ENCODE data around the gene ESAM.

ESAM gene

DNA sequence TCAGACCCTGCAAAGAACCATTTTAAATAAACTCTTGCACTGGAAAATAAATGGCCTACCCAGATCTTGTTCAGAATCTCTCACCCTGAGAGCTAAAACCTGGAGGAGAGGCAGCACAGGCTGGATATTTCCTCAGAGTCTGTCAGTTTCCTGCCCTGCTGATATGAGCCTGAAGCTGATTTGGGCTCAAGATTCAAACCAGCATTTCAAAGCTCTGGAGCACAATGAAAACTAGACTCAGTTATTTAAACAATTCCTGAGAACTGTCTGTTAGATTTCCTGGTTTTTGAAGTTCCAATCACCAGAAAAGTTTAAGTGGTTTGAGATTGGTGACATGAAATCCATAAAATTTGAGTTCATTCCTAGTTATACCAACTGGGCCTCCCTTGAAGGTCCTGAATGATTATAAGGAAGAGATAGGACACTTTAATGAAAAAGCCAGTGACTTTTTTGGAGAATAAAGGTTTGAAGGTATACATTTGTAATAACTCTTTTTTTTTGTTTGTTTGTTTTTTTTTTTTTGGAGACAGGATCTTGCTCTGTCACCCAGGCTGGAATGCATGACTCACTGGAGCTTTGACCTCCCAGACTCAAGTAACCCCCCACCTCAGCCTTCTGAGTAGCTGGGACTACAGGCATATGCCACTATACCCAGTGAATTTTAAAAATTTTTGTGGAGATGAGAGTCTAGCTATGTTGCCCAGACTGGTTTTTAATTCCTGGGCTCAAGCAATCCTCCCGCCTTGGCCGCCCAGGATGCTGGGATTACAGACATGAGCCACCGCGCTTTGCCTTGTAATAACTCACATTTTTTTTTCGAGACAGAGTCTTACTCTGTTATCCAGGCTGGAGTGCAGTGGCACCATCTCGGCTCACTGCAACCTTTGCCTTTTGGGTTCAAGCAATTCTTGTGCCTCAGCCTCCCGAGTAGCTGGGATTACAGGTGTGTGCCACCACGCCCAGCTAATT, 8.0 kb upstream of the ESAM start:
- no peak for DNase-seq

DNA sequence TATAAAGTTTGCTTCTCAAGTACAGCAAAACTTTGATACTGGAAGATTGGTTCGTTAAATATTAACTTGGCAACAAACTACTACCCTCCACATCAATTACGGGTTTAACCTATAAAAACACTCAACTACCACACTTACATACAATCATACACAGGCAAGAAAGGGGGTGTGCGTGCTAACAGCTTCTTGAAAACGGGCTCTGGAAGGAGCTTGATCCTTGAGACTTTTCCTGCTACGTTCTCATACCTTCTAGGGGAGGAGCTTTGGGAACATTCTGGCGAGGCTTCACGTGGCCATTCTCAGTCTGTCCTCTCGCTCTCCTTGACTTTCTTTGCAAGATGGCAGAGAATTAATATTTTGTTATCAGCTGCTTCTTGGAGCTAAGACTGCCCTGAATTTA, 6.8 kb upstream of the ESAM start:
- no peak for DNase-seq

DNA sequence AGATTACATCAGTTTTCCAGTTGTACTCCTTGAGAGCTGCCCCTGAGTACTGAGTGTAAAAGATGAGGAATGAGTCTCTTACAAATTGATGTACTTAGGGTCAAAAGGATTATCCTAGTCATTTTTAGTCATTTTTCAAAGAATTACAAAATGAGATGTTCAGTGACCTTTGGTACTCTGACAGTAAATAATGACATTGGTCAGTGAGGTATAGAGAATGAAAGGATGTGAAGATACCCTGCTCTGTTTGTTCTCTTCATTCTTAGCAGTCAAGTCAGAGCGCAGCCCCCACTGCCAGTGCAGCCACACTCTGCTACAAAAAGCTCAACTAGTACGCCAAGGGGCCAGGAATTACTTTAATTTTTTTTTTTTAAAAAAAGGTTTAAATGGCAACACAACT, 4.1 kb upstream of the ESAM start:
- no peak for DNase-seq

DNA sequence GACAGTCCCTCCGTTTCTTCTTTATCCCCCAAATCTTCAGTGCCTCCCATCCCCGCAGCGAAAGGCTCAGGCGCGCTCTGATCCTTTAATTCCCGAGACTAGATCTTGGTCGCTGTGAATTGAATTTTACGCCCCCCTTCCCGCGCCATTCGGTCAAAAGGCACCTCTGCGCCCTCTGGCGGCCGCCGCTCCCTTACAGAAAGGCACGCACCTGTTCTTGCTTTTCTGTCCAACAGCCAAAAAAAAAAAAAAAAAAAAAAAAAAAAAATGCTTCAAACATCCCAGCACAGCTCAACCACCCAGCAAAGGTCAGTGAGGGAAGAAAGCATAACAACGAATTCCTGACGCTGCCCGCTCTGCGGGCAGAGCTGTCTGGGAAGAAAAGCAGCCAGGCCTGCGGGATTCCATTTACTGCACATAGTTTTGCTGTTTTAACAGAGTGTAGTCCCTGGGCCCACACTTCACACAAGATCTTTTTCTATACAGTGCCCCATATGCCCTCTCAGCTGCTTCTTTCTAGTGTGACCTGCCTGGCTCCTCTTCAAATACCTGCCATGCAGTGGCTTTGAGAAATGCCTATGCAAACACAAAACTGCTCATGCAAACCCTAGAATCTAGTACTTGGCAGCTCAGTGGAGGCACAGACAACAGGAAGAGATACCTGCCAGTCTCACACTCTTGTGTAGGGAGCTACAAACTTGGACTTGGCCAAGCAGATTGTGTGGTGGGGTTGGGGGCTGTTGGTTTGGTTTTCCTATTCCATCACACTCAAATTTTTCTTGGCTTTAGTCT, 1.3 kb upstream of the ESAM start:
- DNase-seq = peak in 1 of 2 experiments; percentile 33

DNA sequence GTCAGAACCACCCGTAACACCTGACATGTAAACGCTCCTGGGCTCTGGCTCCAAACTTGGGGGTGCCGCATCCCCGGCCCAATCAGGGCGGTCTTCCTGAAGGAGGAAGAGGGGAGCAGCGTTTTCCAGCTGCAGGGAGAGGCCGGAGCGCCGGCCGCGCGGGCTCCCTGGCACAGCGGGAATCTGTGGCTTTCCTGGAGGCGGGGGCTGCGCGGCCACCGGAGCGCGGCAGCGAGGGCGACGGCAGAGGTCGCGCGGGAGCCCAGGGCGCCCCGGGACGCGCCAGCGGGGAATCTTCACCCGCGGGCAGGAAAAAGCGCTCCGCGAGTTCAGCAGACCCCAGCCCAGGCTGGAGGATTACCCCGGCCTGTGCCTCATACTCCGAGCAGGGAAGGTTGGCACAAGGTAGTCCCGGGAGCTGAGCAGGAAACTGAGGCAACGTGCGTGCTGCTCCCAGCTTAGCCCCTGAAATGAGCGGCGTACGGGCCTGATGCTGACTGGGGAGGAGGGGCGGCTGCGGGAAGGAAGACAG, 600 bp upstream of the ESAM start:
- no peak for DNase-seq

DNA sequence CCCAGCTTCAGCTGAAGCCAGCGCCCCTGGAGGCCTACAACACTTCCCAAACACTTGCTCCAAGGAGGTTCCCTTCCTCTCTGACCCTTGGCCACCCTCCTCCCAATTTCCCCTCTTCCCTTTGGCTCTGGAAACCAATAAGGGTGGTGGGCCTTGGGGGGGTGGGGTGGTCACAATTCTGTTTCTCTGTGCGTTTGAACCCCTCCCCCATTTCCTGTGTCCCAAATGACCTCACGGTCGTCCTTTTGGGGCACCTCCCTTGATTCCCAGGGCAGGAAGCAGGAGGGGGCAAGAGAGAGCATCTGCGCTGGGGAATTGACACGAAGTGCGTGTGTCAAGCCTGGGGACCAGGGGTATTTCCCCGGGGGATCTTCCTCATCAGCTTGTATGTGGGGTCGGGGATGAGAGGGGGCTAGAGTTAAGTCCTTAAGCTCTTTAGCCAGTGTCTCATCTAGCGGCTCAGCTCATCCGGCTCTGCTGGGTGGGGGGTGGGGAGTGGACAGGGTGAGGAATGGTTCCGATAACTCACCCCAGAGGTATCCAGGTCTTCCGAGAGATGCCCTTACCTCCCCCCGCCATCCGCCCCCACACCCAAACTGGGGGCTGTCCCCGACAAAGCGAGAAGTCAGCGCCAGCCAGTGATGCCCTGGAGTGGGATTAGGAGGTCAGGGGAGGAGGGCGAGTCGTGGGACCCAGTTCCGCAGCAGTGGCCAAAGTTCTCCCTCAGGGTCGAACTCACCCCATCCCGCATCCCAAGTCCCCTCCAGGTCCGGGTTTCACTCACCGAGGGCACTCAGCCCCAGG, 587 bp downstream of the ESAM start:
- DNase-seq = no peak

DNA sequence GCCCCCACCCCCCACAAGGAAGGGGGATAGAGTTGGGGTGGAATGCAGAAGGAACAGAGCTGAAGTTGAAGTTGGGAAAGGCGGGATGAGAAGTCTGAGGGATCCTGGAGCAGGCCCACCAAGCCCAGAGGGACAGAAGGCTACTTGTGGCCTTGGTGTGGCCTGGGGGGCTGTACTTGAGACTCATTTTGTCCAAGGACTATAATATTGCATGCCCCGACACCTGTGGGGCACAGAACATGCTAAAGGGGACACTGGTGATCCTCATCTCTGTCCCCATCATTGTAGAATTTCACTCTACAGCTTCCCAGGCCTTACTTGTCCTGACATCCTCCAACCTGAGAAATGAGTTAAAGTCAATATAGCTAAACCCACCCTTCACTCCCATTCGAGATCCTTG, 1.3 kb downstream of the ESAM start:
- no peak for DNase-seq

DNA sequence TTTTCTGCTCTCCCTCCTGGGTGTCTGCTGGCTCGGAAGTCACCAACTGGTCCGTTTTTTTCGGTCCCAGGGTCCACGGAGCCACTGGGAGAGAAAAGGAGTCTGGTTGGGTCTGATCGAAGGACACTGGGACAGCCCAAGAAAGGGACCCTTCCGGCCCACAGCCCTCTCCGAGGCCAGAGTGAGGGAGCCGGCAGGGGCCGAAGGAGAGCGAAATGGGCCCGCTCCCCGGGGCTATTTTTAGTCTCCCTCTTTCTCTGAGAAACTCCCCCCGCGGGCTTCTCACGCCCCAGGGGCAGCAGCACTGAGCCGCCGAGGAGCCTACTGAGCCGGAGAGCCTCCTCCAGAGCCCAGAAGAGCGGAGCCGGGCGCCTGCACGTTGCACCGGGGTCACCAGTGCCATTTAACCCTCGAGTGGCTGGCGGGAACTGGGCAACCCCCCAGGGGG, 1.9 kb downstream of the ESAM start:
- no peak for DNase-seq

DNA sequence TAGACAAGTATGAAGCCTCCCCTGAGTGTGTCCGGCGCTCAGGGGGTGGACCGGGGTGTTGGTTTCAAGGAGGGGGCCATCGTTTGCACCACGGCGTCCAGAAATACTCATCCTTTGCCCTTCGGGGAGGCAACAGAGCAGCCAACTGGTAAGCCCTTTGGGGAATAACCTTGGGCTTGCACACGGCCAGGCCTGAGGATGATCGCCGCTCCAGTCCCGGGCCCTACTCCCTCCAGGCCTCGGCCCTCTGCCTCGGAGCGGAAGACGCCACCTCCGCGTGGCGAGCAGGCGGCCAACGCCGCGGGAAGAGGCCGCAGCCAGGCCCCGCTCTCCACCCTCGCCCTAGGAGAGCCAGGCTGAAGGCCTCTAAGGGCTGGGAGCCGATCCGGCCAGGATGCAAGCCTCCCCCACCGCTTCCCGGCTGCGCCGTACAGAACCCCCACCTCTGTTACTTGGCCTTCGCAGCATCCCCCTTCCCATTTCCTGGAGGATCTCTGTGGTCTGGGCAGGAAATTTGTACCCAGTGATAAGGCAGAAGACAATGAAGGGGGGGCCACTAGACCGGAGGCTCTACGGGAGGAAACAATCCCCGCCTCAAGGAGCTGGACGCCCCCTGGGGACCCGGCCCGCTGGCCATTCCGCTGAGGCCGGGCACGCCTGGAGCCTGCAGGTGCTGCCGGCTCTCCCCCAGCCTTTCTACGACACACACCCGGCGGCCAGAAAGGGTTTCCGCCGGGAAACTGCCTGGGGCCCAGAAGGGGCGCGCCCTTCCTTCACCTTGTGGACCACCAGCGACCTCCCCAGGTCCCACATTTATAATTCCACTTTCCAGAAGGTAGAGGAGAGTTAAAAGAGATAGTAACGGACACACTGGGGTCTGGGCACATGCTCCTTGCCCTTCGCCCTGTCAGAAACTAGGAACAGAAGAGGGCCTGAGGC, 2.6 kb downstream of the ESAM start:
- DNase-seq = no peak

DNA sequence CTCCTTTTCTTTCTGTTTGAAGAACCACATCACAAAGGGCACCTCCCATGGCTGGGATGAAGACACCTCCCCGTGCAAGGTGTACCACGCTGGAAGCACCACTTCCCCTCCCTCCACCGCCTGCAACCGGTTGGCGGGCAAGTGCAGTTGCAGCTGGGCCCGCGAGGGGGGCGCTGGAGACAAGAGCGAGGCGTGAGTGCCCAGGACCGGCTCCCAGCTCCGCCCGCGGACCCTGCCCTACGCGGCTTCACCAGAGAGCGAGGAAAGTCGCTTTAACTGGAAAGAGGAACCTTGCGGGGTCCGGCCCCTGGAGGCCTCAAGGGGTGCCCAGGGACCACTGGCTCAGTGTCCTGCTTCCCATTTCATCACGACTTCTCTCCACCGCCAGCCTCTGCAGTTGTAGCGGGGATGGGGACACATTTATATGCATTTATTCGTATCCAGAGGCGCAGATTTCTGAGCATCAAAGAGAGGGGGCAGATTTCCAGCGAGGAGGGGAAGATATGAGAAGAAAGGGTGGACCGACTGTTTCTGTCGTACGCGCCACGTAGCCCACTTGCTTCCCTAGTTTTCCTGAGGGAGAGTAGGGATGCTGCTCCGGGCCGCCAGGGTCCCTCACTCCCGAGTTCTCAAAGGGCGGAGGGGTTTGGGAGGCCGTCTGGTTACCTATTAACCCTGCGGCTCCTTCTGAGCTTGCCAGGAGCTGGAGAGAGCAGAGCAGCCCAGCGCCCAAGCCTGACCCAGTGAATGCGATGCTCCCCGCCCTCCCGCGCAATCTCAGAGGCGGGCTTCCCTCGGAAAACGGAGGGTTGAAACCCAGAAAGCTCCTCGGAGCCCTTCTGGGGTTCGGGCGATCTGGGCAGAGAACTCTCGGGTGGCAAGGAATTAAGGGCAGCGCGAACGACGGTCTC, 3.5 kb downstream of the ESAM start:
- no peak for DNase-seq

DNA sequence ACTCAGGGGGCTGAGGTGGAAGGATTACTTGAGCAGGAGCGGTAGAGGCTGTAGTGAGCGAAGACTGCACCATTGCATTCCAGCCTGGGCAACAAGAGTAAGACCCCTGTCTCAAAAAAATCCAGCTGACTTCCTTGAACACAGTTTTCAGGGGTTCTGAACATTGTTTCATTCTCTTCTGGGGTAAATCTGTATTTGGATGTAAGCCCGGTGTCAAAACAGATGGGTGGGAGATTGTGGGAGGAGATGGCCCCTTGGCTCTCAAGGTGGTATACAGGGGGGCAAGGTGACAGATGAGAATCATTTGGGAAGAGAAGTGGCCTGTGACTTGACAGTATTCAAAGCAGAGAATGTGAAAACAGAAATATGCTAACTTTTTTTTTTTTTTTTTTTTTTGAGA, 4.8 kb downstream of the ESAM start:
- no peak for DNase-seq

DNA sequence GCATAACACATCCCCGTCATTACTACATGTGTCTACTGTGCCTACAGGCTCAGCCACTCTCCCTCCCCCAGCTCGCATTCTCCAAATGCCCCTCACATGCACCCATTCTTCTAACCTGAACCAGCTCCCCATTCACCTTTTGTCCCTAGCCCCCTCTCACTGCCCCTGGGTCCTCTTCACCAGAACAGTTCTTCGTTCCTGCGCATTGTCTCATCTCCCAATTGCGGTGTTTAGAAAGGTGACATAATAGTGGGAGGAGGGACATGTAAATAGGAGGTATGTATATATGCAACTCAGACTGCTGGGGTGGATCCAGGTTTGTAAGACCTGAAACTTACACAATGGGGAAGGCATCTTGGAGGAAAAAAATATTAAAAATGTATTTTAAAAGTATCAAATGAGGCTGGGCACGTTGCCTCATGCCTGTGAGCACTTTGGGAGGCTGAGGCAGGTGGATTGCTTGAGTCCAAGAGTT, 5.3 kb downstream of the ESAM start:
- DNase-seq = no peak

DNA sequence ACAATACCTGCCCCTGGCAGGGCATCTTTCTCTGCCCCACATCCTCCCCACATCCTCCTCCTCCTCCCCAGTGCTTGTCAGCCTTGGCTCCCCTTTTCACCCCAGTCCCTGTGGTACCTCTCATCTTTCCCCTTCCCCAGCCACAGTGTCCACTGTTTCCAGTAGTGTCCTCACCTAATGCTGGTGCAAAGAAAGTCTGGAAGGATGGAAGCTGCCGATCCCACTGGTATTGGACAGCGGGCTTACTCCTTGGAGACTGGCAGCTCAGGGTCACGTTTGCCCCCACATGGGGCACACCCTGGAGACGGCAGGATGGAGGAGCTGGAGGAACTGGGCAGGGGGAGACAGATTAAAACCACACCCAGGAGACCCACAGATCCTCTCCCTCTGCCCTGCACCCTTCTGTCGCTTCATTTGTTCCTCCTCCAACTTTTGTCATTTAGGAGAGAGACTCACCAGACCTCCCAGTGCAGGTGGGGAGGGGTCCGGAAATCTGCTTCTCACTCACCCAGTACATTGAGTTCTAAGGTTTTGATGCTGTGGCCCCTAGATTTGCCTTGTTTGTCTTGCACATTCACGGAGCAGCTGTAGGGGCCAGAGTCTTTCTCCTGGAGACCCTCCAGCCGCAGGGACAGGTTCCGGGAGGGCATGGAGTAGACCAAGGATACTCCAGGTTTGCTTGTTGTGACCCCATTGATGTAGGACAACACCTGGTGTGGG, 5.9 kb downstream of the ESAM start:
- no peak for DNase-seq

DNA sequence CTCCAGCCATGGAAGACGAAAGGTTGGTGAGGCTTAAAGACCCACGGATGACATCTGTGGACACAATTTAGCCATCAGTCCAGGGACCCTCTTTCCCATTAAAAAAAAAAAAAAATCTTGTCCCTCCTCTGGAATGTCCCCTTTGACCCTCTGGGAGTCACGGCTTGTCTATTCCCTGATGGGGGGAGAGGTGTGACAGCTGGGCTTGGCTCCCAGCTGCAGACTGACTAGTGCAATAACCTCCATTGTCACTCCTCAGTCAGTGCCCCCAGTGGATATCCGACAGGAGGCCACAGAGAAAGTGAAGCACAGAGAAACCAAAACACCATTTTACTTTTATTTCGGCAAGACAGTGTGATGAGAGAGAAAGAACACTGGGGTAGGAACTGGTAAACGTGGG, 7.4 kb downstream of the ESAM start:
- no peak for DNase-seq

DNA sequence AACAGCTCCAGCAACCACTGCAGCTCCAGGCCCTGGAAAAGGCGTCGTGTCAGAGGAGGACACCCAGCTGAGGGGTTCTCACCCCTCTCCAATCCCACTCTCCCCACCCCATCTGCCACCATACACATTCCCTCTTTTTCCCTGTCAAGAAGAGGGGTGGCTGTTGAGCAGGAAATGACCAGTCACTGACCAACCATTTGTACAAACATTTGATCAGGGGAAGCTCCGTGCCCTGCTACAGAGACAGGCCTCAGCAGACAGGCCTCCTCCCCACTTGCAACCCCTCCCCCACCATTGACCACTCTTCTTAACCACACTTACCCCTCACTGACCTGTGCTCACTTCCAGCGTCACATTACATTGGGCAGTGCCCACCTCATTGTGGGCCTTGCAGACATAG, 7.8 kb downstream of the ESAM start:
- no peak for DNase-seq

DNA sequence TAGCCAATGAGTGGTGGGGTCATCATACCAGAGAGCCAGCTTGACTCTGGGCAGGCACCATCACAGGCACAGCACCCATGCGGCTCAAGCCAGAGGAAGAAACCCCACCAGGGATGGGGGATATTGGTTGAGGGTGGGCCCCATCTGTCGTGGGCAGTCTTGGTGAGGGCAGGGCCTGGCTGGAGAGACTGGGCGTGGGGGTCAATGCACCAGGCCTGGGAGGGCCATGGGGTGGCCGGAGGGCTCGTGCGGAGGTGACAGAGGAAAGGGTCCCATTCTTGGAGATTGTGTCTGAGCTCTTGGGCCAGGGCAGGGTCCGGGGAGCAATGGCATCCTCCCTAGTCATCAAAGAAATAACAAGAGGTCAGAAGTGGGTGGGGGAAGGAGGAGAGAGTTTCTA, 8.5 kb downstream of the ESAM start:
- no peak for DNase-seq

DNA sequence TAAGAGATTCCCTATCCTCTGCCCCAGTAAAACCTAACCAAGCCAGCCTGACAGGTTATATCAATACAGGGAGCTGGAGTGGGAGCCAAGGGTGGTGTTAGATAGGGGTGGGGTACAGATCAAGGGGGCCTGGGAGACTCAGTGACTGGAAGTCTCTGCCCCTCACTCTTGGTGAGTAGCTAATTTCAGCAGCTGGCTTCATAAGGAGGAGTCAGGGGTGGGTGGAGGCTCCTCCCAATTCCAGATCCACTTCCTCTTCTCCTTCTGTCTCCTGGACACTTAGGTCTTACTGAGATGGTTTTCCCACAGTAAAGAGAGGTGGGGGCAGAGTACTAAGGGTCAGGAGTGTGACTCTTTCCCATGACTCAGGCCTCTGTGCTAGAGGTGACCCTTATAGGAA, 8.9 kb downstream of the ESAM start:
- DNase-seq = no peak

DNA sequence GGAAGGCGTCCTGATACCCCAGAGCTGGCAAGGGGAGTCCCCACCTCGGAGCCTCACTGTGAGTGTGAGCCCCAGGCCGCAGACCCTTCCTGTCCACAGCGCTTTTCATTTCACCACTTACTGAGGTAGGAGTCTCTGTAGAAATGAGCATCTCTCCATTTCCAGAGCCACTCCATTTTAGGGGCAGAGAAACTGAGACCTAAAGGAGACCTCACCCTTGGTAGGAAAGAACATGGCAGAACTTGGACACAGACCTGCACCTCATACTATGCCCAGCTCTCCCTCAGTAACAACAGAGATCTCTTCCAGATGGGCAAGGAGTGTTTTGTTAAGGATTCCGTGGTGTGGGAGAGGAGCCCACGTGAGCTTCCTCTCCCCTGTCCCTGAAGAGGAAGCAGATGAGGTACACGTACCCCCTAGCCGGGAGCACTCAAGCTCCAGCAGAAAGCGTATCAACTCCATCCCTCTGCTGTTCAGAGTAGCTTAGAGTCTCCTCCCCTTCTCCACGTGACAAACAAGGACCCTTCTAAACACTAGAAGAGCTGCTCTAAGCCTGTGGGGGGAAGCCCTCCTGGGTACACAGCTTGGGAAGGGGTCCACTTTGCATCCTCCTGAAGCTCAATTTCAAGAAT, 9.5 kb downstream of the ESAM start:
- no peak for DNase-seq

Measured in cerebellar nuclear complex (tissue), 1 donor.